K562 (cell line): Measurements from ENCODE around the gene SREBF1. TPM values are rescaled to one million over a fixed set of nuclear protein-coding genes. Genes with fewer than 3 reads are reported as not detected.

ENCODE experiments used
- GMEB1 ChIP-seq: fragments of 250-450 bp; sonication (Bioruptor Pico); IDR thresholded peaks from 2 replicates; pipeline ENCODE4 v1.4.0; 2020; ENCODE audit warnings: mild to moderate bottlenecking
- HINFP ChIP-seq: fragments of 450-650 bp; conservative IDR thresholded peaks from 2 replicates; pipeline ENCODE4 v1.6.1; 2016; ENCODE audit warnings: missing genetic modification characterization, low read depth, mild to moderate bottlenecking, control low read depth, missing compliant biosample characterization
- HNRNPL ChIP-seq: fragments of 200-400 bp; formaldehyde crosslinking; IDR thresholded peaks from 2 replicates; pipeline ENCODE4 v1.6.1; 2017; ENCODE audit warnings: low read depth, mild to moderate bottlenecking, low read length
- KDM2B ChIP-seq: fragments of 250-450 bp; sonication (Bioruptor Pico); IDR thresholded peaks from 2 replicates; pipeline ENCODE4 v1.8.0; 2021; ENCODE audit warnings: mild to moderate bottlenecking, moderate library complexity
- KDM4B ChIP-seq, 2 experiments: fragments of 450-650 bp in 1 of 2; sonication (generic) in 1 of 2; IDR thresholded peaks; 2 replicates each; pipeline ENCODE4 v1.6.1; 2016 to 2017; ENCODE audit warnings: borderline replicate concordance in 2 of 2, antibody characterized with exemption in 1 of 2, low read depth in 1 of 2, mild to moderate bottlenecking in 1 of 2
- MBD1 ChIP-seq: fragments of 250-450 bp; sonication (Bioruptor Pico); IDR thresholded peaks from 2 replicates; pipeline ENCODE4 v1.8.0; 2022; ENCODE audit warnings: inconsistent platforms
- NFIC ChIP-seq: fragments of 450-650 bp; IDR thresholded peaks from 2 replicates; pipeline ENCODE4 v1.6.1; 2017; ENCODE audit warnings: mild to moderate bottlenecking, inconsistent platforms
- POLR2AphosphoS5 ChIP-seq: IDR thresholded peaks from 2 replicates; pipeline ENCODE4 v1.6.1; 2011; ENCODE audit warnings: mild to moderate bottlenecking, low read depth, low read length, moderate library complexity; ENCODE audit not compliant: control insufficient read depth, insufficient read depth
- SFPQ ChIP-seq: fragments of 200-400 bp; formaldehyde crosslinking; IDR thresholded peaks from 2 replicates; pipeline ENCODE4 v1.6.1; 2017; ENCODE audit warnings: mild to moderate bottlenecking, low read depth, low read length, moderate library complexity
- TAL1 ChIP-seq: fragments of 450-650 bp; IDR thresholded peaks from 2 replicates; pipeline ENCODE4 v1.6.1; 2016; ENCODE audit warnings: mild to moderate bottlenecking
- U2AF2 ChIP-seq: fragments of 200-400 bp; formaldehyde crosslinking; optimal IDR thresholded peaks from 2 replicates; pipeline ENCODE3; 2017; ENCODE audit warnings: low read depth, mild to moderate bottlenecking, low read length
- polyA plus RNA-seq, 8 experiments: library from polyadenylated mRNA; depleted of rRNA in 4 of 8; stranded (reverse) in 5 of 8; unstranded in 3 of 8; fragments of >200 nt; fragmentation: Nextera tagmentation in 2 of 8; fragmentation: Illumina TruSeq in 1 of 8; extraction: Ambion mirVana in 2 of 8; extraction: Trizol in 1 of 8; gene quantifications; 2 replicates each; pipeline versions ENCODE4 v1.2.1 to v1.2.3, GENCODE V29; 2011 to 2014; ENCODE audit warnings: inconsistent platforms in 1 of 8, missing spikeins in 1 of 8
- total RNA-seq, 7 experiments: library from RNA; depleted of rRNA in 6 of 7; stranded (reverse); fragments of >200 nt in 6 of 7; fragmentation: Illumina TruSeq in 2 of 7; extraction: Trizol in 2 of 7; gene quantifications; 2 replicates each; pipeline versions ENCODE4 v1.2.1 to v1.2.3, GENCODE V29; 2011 to 2021; ENCODE audit warnings: low replicate concordance in 1 of 7

The SREBF1 gene
- total and polyA plus RNA-seq, 9 of the 15 experiments (the other 6 are each of a cell fraction or from before 2014, with no cell fraction given): 1.6 to 169 (median 69.4) TPM

GRCh38 chr17:17839791-17840707 is 3.3 kb upstream of the SREBF1 start (continued):
- TF ChIP-seq GMEB1 (CRISPR knock-in tag): peak; percentile 75
- no peak for TF ChIP-seq HINFP (tag)
- TF ChIP-seq SFPQ: no peak
- no peak for TF ChIP-seq KDM4B (IDR thresholded peaks at IDR 0.05; ENCODE audit: borderline replicate concordance in 2 of 2, low read depth in 1 of 2)
- no peak for TF ChIP-seq U2AF2
- peak; percentile 43 for TF ChIP-seq NFIC
- TF ChIP-seq MBD1 (CRISPR knock-in tag): no peak
- TF ChIP-seq POLR2AphosphoS5: peak; percentile 58; the same call in 1 of the 2 replicates
- no peak for TF ChIP-seq TAL1
- peak; percentile 79 for TF ChIP-seq HNRNPL
- no peak for TF ChIP-seq KDM2B (CRISPR knock-in tag)
